Forelimb muscle (tissue), 1 donor: ENCODE measurements around the gene DDX39A. TPM values are rescaled to one million over a fixed set of nuclear protein-coding genes. Genes with fewer than 3 reads are reported as not detected.
"Not testable (repeated sequence)": the region's sequence is repeated elsewhere in the genome, so short reads cannot be mapped to it uniquely, and the experiment has no call there.

Experiments used
- DNase-seq: peaks from one replicate; pipeline ENCODE4 v3.0.0-alpha.2; 2013; ENCODE audit warnings: low read depth
- polyA plus RNA-seq: library from polyadenylated mRNA; unstranded; fragments of 120-200 nt; gene quantifications from one replicate; pipeline ENCODE4 v1.2.1, GENCODE V29; 2013; ENCODE audit not compliant: insufficient read length

The DDX39A gene
- polyA plus RNA-seq, 1 donor = 41.3 TPM

- no peak for DNase-seq
Measured at GRCh38 chr19:14408491-14409145, 10.5 kb downstream of the DDX39A start.

GRCh38 chr19:14407605-14408484 lies 11.3 kb downstream of the DDX39A start:
- DNase-seq = no peak

- no peak for DNase-seq
Measured at GRCh38 chr19:14406645-14407401, 12.3 kb downstream of the DDX39A start.

GRCh38 chr19:14405758-14406644 lies 13.1 kb downstream of the DDX39A start:
- no peak for DNase-seq

- no peak for DNase-seq
Measured at GRCh38 chr19:14405380-14405757, 13.8 kb downstream of the DDX39A start.

GRCh38 chr19:14404312-14404711 lies 14.8 kb downstream of the DDX39A start:
- no peak for DNase-seq

GRCh38 chr19:14403145-14403930 lies 15.8 kb downstream of the DDX39A start:
- DNase-seq = not testable (repeated sequence)

GRCh38 chr19:14402332-14403144 lies 16.6 kb downstream of the DDX39A start:
- no peak for DNase-seq

GRCh38 chr19:14401468-14402195 lies 17.5 kb downstream of the DDX39A start:
- DNase-seq = no peak

- no peak for DNase-seq
Measured at GRCh38 chr19:14400951-14401431, 18.1 kb downstream of the DDX39A start.

- DNase-seq = not testable (repeated sequence)
Measured at GRCh38 chr19:14397168-14397567, 22.0 kb downstream of the DDX39A start.

GRCh38 chr19:14396730-14397129 lies 22.4 kb downstream of the DDX39A start:
- DNase-seq = not testable (repeated sequence)

- no peak for DNase-seq
Measured at GRCh38 chr19:14395710-14396336, 23.3 kb downstream of the DDX39A start.

- no peak for DNase-seq
Measured at GRCh38 chr19:14395262-14395661, 23.9 kb downstream of the DDX39A start.

GRCh38 chr19:14394167-14394566 lies 25.0 kb downstream of the DDX39A start:
- DNase-seq = no peak

GRCh38 chr19:14393329-14393728 lies 25.8 kb downstream of the DDX39A start:
- DNase-seq = no peak

GRCh38 chr19:14391156-14391821 lies 27.9 kb downstream of the DDX39A start:
- DNase-seq = no peak

GRCh38 chr19:14390548-14390947 lies 28.6 kb downstream of the DDX39A start:
- no peak for DNase-seq
